K562 (cell line): ENCODE results near the gene CRKL. TPM values are rescaled to one million over a fixed set of nuclear protein-coding genes. Genes with fewer than 3 reads are reported as not detected.
A peak's percentile ranks its signal among the peaks of the same experiment; 100 is the strongest.

Source experiments
- CAMTA2 ChIP-seq: fragments of 250-450 bp; sonication (Bioruptor Pico); conservative IDR thresholded peaks from 2 replicates; pipeline ENCODE4 v1.5.1; 2022
- CBX3 ChIP-seq, 2 experiments: IDR thresholded peaks; 1 replicate in 1 of 2; 2 replicates in 1 of 2; pipeline ENCODE4 v1.6.1; 2012; ENCODE audit warnings: inconsistent platforms in 2 of 2, low read length in 2 of 2, borderline replicate concordance in 1 of 2, control low read depth in 1 of 2
- CHD2 ChIP-seq: IDR thresholded peaks from 2 replicates; pipeline ENCODE4 v1.6.1; 2011; ENCODE audit warnings: low read depth, low read length
- GATAD2A ChIP-seq: fragments of 450-650 bp; IDR thresholded peaks from 2 replicates; pipeline ENCODE4 v1.6.1; 2017
- HEY1 ChIP-seq: fragments of 250-450 bp; sonication (Bioruptor Pico); IDR thresholded peaks from 2 replicates; pipeline ENCODE4 v1.5.0; 2020; ENCODE audit warnings: mild to moderate bottlenecking, moderate library complexity, borderline replicate concordance
- JUND ChIP-seq, 2 experiments: IDR thresholded peaks; 2 replicates in 1 of 2; 3 replicates in 1 of 2; pipeline ENCODE4 v1.6.1; 2011; ENCODE audit warnings: borderline replicate concordance in 2 of 2, low read depth in 2 of 2, low read length in 2 of 2, improper control_type of control experiment in 1 of 2, missing biosample characterization in 1 of 2, missing genetic modification characterization in 1 of 2, missing genetic modification reagents in 1 of 2
- KLF1 ChIP-seq: fragments of 450-650 bp; IDR thresholded peaks from 2 replicates; pipeline ENCODE4 v1.6.1; 2016; ENCODE audit warnings: missing genetic modification characterization, missing compliant biosample characterization
- KLF16 ChIP-seq: IDR thresholded peaks from 2 replicates; pipeline ENCODE4 v1.6.1; 2016; ENCODE audit warnings: antibody characterized with exemption
- MED1 ChIP-seq: sonication (generic); formaldehyde crosslinking; IDR thresholded peaks from 2 replicates; pipeline ENCODE4 v1.8.1; 2023; ENCODE audit warnings: missing genetic modification reagents, borderline replicate concordance
- OTX1 ChIP-seq: fragments of 450-650 bp; formaldehyde crosslinking; IDR thresholded peaks from 2 replicates; pipeline ENCODE4 v1.4.0; 2022; ENCODE audit warnings: mild to moderate bottlenecking
- POU5F1 ChIP-seq: fragments of 150-350 bp; IDR thresholded peaks from 2 replicates; pipeline ENCODE4 v1.6.1; 2014; ENCODE audit warnings: borderline replicate concordance, low read length, low read depth, mild to moderate bottlenecking; ENCODE audit not compliant: partially characterized antibody
- RFX5 ChIP-seq: IDR thresholded peaks from 2 replicates; pipeline ENCODE4 v1.6.1; 2011; ENCODE audit warnings: low read depth, mild to moderate bottlenecking, improper control_type of control experiment, low read length
- SAFB2 ChIP-seq: fragments of 200-400 bp; formaldehyde crosslinking; IDR thresholded peaks from 2 replicates; pipeline ENCODE4 v1.6.1; 2018; ENCODE audit warnings: borderline replicate concordance, low read length, low read depth, moderate library complexity; ENCODE audit not compliant: severe bottlenecking
- SIX5 ChIP-seq, 2 experiments: IDR thresholded peaks; 2 replicates each; pipeline ENCODE4 v1.6.1; 2011; ENCODE audit warnings: low read length in 2 of 2, borderline replicate concordance in 1 of 2, low read depth in 1 of 2, mild to moderate bottlenecking in 1 of 2, moderate library complexity in 1 of 2; ENCODE audit not compliant: insufficient read depth in 1 of 2
- SNIP1 ChIP-seq: fragments of 450-650 bp; IDR thresholded peaks from 2 replicates; pipeline ENCODE4 v1.7.1; 2017; ENCODE audit warnings: low read depth, mild to moderate bottlenecking
- SRSF7 ChIP-seq: fragments of 200-400 bp; formaldehyde crosslinking; optimal IDR thresholded peaks from 2 replicates; pipeline ENCODE3; 2017; ENCODE audit warnings: mild to moderate bottlenecking, low read depth, low read length
- SRSF9 ChIP-seq: fragments of 200-400 bp; formaldehyde crosslinking; IDR thresholded peaks from 2 replicates; pipeline ENCODE4 v1.6.1; 2017; ENCODE audit warnings: low read depth, low read length, borderline replicate concordance
- ZBTB8A ChIP-seq: fragments of 450-650 bp; IDR thresholded peaks from 2 replicates; pipeline ENCODE4 v1.6.1; 2018; ENCODE audit warnings: mild to moderate bottlenecking, moderate library complexity; ENCODE audit not compliant: partially characterized antibody
- ZC3H4 ChIP-seq: sonication (generic); formaldehyde crosslinking; IDR thresholded peaks from 2 replicates; pipeline ENCODE4 v1.9.0; 2021; ENCODE audit warnings: missing genetic modification reagents, borderline replicate concordance
- ZNF274 ChIP-seq: IDR thresholded peaks from 2 replicates; pipeline ENCODE4 v1.6.1; 2011; ENCODE audit warnings: low read depth, mild to moderate bottlenecking, low read length, moderate library complexity, borderline replicate concordance
- ZNF311 ChIP-seq: fragments of 250-450 bp; sonication (Bioruptor Pico); IDR thresholded peaks from 2 replicates; pipeline ENCODE4 v1.4.0; 2020; ENCODE audit warnings: mild to moderate bottlenecking, moderate library complexity
- ZNF75A ChIP-seq: fragments of 450-650 bp; formaldehyde crosslinking; IDR thresholded peaks from 2 replicates; pipeline ENCODE4 v1.4.0; 2020; ENCODE audit warnings: mild to moderate bottlenecking
- ZNF766 ChIP-seq: fragments of 200-800 bp; sonication (Bioruptor generic); conservative IDR thresholded peaks from 2 replicates; pipeline ENCODE4 v1.6.1; 2016; ENCODE audit warnings: missing genetic modification characterization, missing compliant biosample characterization
- ZNF77 ChIP-seq: fragments of 250-450 bp; sonication (Bioruptor Pico); IDR thresholded peaks from 2 replicates; pipeline ENCODE4 v1.5.0; 2020
- polyA plus RNA-seq, 8 experiments: library from polyadenylated mRNA; depleted of rRNA in 4 of 8; stranded (reverse) in 5 of 8; unstranded in 3 of 8; fragments of >200 nt; fragmentation: Nextera tagmentation in 2 of 8; fragmentation: Illumina TruSeq in 1 of 8; extraction: Ambion mirVana in 2 of 8; extraction: Trizol in 1 of 8; gene quantifications; 2 replicates each; pipeline versions ENCODE4 v1.2.1 to v1.2.3, GENCODE V29; 2011 to 2014; ENCODE audit warnings: inconsistent platforms in 1 of 8, missing spikeins in 1 of 8
- total RNA-seq, 7 experiments: library from RNA; depleted of rRNA in 6 of 7; stranded (reverse); fragments of >200 nt in 6 of 7; fragmentation: Illumina TruSeq in 2 of 7; extraction: Trizol in 2 of 7; gene quantifications; 2 replicates each; pipeline versions ENCODE4 v1.2.1 to v1.2.3, GENCODE V29; 2011 to 2021; ENCODE audit warnings: low replicate concordance in 1 of 7
- TF ChIP-seq, protein P1 (sequence below): fragments of 450-650 bp; formaldehyde crosslinking; IDR thresholded peaks from 2 replicates; pipeline ENCODE4 v1.4.0; 2020; ENCODE audit warnings: mild to moderate bottlenecking
- TF ChIP-seq, protein P2 (sequence below): sonication (generic); formaldehyde crosslinking; IDR thresholded peaks from 2 replicates; pipeline ENCODE4 v1.8.1; 2023; ENCODE audit warnings: mild to moderate bottlenecking, missing genetic modification reagents, moderate library complexity
- TF ChIP-seq, protein P3 (sequence below): IDR thresholded peaks from 2 replicates; pipeline ENCODE4 v1.6.1; 2014; ENCODE audit warnings: antibody characterized with exemption

CRKL gene
- total and polyA plus RNA-seq, 9 of the 15 experiments (the other 6 are each of a cell fraction or from before 2014, with no cell fraction given): 100 to 263 (median 124) TPM

GRCh38 chr22:20937031-20937793 is 20.0 kb downstream of the CRKL start (continued):
- TF ChIP-seq CBX3 (IDR thresholded peaks at IDR 0.05; ENCODE audit: borderline replicate concordance in 1 of 2, low read length in 2 of 2) (no peak), SRSF7 (no peak), ZNF274 (no peak), SAFB2 (no peak), ZNF311 (no peak), JUND (IDR thresholded peaks at IDR 0.05; ENCODE audit: borderline replicate concordance, low read depth, low read length) (no peak), JUND (tag; IDR thresholded peaks at IDR 0.05; ENCODE audit: borderline replicate concordance, low read depth, low read length) (0 out of 3 replicates have a peak, but pooled peaks have one; percentile 19), MED1 (peak; percentile 96), RFX5 (no peak), KLF1 (tag) (no peak), ZNF766 (CRISPR knock-in tag) (no peak), CHD2 (peak; percentile 46), SNIP1 (no peak), SIX5 (IDR thresholded peaks at IDR 0.05; ENCODE audit: borderline replicate concordance in 1 of 2, insufficient read depth in 1 of 2, low read depth in 1 of 2, low read length in 2 of 2) (no peak), KLF16 (no peak), GATAD2A (no peak), ZBTB8A (no peak), ZNF77 (CRISPR knock-in tag) (no peak), CAMTA2 (CRISPR knock-in tag) (no peak), HEY1 (CRISPR knock-in tag) (no peak), ZNF75A (no peak), OTX1 (CRISPR knock-in tag) (no peak), POU5F1 (no peak), ZC3H4 (peak; percentile 23; the same call in 1 of the 2 replicates), SRSF9 (no peak)
- TF ChIP-seq, protein P1, sequence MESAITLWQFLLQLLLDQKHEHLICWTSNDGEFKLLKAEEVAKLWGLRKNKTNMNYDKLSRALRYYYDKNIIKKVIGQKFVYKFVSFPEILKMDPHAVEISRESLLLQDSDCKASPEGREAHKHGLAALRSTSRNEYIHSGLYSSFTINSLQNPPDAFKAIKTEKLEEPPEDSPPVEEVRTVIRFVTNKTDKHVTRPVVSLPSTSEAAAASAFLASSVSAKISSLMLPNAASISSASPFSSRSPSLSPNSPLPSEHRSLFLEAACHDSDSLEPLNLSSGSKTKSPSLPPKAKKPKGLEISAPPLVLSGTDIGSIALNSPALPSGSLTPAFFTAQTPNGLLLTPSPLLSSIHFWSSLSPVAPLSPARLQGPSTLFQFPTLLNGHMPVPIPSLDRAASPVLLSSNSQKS (CRISPR knock-in tag): no peak
- TF ChIP-seq, protein P2, sequence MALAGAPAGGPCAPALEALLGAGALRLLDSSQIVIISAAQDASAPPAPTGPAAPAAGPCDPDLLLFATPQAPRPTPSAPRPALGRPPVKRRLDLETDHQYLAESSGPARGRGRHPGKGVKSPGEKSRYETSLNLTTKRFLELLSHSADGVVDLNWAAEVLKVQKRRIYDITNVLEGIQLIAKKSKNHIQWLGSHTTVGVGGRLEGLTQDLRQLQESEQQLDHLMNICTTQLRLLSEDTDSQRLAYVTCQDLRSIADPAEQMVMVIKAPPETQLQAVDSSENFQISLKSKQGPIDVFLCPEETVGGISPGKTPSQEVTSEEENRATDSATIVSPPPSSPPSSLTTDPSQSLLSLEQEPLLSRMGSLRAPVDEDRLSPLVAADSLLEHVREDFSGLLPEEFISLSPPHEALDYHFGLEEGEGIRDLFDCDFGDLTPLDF (CRISPR knock-in tag): no peak
- TF ChIP-seq, protein P3, sequence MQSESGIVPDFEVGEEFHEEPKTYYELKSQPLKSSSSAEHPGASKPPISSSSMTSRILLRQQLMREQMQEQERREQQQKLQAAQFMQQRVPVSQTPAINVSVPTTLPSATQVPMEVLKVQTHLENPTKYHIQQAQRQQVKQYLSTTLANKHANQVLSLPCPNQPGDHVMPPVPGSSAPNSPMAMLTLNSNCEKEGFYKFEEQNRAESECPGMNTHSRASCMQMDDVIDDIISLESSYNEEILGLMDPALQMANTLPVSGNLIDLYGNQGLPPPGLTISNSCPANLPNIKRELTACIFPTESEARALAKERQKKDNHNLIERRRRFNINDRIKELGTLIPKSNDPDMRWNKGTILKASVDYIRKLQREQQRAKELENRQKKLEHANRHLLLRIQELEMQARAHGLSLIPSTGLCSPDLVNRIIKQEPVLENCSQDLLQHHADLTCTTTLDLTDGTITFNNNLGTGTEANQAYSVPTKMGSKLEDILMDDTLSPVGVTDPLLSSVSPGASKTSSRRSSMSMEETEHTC: no peak
